LNCAP (cell line): ENCODE measurements around the gene ELK3.

Source experiments
- CTCF ChIP-seq: fragments of 450-650 bp; IDR thresholded peaks from 2 replicates; pipeline ENCODE4 v1.5.1; 2017; ENCODE audit warnings: mild to moderate bottlenecking

The ELK3 gene

DNA sequence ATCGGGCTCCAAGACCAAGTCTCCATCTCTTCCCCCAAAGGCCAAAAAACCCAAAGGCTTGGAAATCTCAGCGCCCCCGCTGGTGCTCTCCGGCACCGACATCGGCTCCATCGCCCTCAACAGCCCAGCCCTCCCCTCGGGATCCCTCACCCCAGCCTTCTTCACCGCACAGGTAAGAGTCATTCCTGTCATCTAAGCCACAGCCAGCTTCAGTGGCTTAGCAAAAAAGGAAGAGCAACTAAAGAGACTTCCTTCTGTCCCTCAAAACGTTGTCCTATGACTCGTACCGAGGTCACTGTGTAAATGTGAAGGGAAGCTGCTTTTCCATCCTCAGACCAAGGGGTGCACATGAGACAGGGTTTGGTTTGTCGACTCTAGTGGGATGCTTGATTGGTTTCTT, 53.4 kb downstream of the ELK3 start:
- TF ChIP-seq CTCF: no peak

DNA sequence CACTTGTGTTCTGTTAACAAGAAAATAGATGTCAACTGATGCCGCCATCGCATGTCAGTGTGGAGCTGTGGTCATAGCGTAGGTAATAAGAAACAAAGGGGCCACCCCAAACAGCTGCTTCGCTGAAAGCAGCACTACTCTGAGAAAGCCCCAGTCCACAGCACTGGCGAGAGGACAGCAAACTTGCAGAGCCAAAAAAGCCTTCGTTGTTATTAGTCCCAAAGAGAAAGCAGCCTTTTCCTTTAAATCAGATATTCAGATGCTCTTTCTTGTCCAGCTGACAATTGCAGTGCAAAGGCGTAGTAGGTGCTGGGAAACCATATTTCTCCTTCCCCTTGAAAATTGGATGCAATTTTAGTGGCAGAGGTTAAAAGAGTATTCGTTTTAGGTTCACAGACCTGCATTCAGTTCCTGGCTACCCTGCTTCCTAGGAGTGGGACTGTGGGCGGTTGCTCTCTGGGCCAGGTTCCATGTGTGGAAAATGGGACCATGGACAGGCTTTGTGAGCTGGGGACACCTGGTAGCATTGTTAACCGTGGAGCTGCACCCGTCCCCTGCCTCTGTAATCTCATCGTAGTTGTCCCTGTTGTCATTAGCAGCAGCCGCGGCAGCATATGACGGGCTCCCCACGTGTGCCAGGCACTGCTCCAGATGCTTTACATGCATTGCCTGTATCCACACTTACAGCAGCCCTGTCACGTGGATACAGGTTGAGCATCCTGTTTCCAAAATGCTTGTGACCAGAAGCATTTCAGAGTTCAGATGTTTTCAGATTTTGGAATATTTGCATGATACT, 54.2 kb downstream of the ELK3 start:
- no peak for TF ChIP-seq CTCF

GRCh38 chr12:96249196-96250118, 55.3 kb downstream of the ELK3 start:
- no peak for TF ChIP-seq CTCF

GRCh38 chr12:96250119-96250685, 56.0 kb downstream of the ELK3 start:
- no peak for TF ChIP-seq CTCF

DNA sequence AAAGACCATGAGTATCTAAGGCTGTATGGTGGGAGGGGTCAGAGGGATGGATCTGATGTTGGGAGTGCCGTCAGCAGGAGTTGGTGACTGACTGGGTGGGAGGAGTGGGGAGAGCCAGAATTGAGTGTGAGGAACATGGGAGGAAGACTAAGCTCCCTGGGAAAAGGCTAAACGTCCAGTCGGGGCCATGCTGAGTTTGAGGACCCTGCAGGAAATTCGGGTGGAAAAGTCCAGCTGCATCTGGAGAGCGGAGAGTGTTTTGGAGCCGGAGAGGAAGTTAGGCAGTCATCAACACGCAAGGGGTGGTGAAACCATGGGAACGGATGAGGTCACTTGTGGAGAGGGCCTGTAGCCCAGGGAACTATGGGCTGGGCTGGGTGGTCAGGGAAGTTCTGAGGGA, 60.9 kb downstream of the ELK3 start:
- no peak for TF ChIP-seq CTCF

GRCh38 chr12:96256672-96257361, 62.6 kb downstream of the ELK3 start:
- TF ChIP-seq CTCF: no peak

GRCh38 chr12:96257550-96258103, 63.5 kb downstream of the ELK3 start:
- TF ChIP-seq CTCF: no peak
